CD14-positive monocyte (primary cell): ENCODE results near the gene SLC38A1. TPM values are rescaled to one million over a fixed set of nuclear protein-coding genes. Genes with fewer than 3 reads are reported as not detected.

Experiments
- DNase-seq, 3 donors: peaks; one replicate each; pipeline ENCODE4 v3.0.0-alpha.2; 2011 to 2022
- H2AFZ ChIP-seq: 2 replicates; pipeline ENCODE4 v1.6.0; 2012; ENCODE audit warnings: mild to moderate bottlenecking, low read depth, low read length, inconsistent platforms; ENCODE audit not compliant: insufficient read depth, poor library complexity, severe bottlenecking
- H3K27ac ChIP-seq, 2 donors: 1 replicate in 1 of 2; 2 replicates in 1 of 2; pipeline ENCODE4 v1.5.1; 2012 to 2013; ENCODE audit warnings: low read length in 2 of 2, control low read depth in 1 of 2, inconsistent platforms in 1 of 2, low read depth in 1 of 2, mild to moderate bottlenecking in 1 of 2
- H3K27me3 ChIP-seq, 2 donors: one replicate each; pipeline versions ENCODE4 v1.6.0 to v1.6.1; 2011 to 2013; ENCODE audit warnings: low read length in 2 of 2; ENCODE audit not compliant: control insufficient read depth in 2 of 2, insufficient read depth in 2 of 2
- H3K36me3 ChIP-seq, 2 donors: replicated peaks in 1 of 2; 1 replicate in 1 of 2; 2 replicates in 1 of 2; pipeline versions ENCODE4 v1.5.1 to v1.6.1; 2012 to 2013; ENCODE audit warnings: low read length in 2 of 2, control low read depth in 1 of 2, inconsistent platforms in 1 of 2, mild to moderate bottlenecking in 1 of 2; ENCODE audit not compliant: insufficient read depth in 2 of 2, control insufficient read depth in 1 of 2
- H3K4me1 ChIP-seq, 2 donors: 1 replicate in 1 of 2; 2 replicates in 1 of 2; pipeline versions ENCODE4 v1.5.1 to v1.6.1; 2012 to 2013; ENCODE audit warnings: low read length in 2 of 2, control low read depth in 1 of 2, inconsistent platforms in 1 of 2, mild to moderate bottlenecking in 1 of 2, moderate library complexity in 1 of 2; ENCODE audit not compliant: insufficient read depth in 2 of 2, control insufficient read depth in 1 of 2
- H3K4me2 ChIP-seq: replicated peaks from 2 replicates; pipeline ENCODE3; 2012; ENCODE audit warnings: low read length, moderate library complexity, mild to moderate bottlenecking; ENCODE audit not compliant: poor library complexity, severe bottlenecking; ENCODE audit errors: extremely low read depth
- H3K4me3 ChIP-seq, 3 experiments: fragments of 200-600 bp in 1 of 3; sonication (generic) in 1 of 3; replicated peaks in 1 of 3; 1 replicate in 2 of 3; 2 replicates in 1 of 3; pipeline ENCODE4 v1.5.1; 2011 to 2013; ENCODE audit warnings: low read length in 3 of 3, mild to moderate bottlenecking in 3 of 3, control low read depth in 2 of 3, low read depth in 2 of 3, inconsistent platforms in 1 of 3, moderate library complexity in 1 of 3
- H3K79me2 ChIP-seq: 2 replicates; pipeline ENCODE4 v1.6.0; 2012; ENCODE audit warnings: mild to moderate bottlenecking, control low read depth, inconsistent platforms, low read length, moderate library complexity; ENCODE audit not compliant: insufficient read depth
- H3K9ac ChIP-seq: 2 replicates; pipeline ENCODE4 v1.6.0; 2017; ENCODE audit warnings: low read length, mild to moderate bottlenecking; ENCODE audit not compliant: insufficient read depth, poor library complexity, severe bottlenecking
- H3K9me3 ChIP-seq, 2 donors: replicated peaks in 1 of 2; 1 replicate in 1 of 2; 2 replicates in 1 of 2; pipeline versions ENCODE4 v1.5.1 to v1.6.1; 2012 to 2013; ENCODE audit warnings: low read length in 2 of 2, control low read depth in 1 of 2; ENCODE audit not compliant: control insufficient read depth in 1 of 2, insufficient read depth in 1 of 2
- H4K20me1 ChIP-seq: 2 replicates; pipeline ENCODE4 v1.6.0; 2012; ENCODE audit warnings: mild to moderate bottlenecking, low read length, control low read depth, moderate library complexity; ENCODE audit not compliant: insufficient read depth
- H3K27ac Mint-ChIP-seq, 7 donors: one replicate each; pipeline ENCODE4 v1.8.0; 2020; ENCODE audit warnings: mild to moderate bottlenecking in 7 of 7, mixed read lengths in 7 of 7, moderate library complexity in 6 of 7, inconsistent platforms in 2 of 7
- H3K27me3 Mint-ChIP-seq, 3 donors: one replicate each; pipeline ENCODE4 v1.8.0; 2021 to 2022; ENCODE audit warnings: low read depth in 3 of 3, mild to moderate bottlenecking in 3 of 3, mixed read lengths in 3 of 3, moderate library complexity in 3 of 3, inconsistent platforms in 1 of 3
- H3K36me3 Mint-ChIP-seq, 2 donors: one replicate each; pipeline ENCODE4 v1.8.0; 2020; ENCODE audit warnings: mixed read lengths in 2 of 2, inconsistent platforms in 1 of 2, mild to moderate bottlenecking in 1 of 2
- H3K4me1 Mint-ChIP-seq: one replicate; pipeline ENCODE4 v1.8.0; 2020; ENCODE audit warnings: mild to moderate bottlenecking, mixed read lengths
- H3K4me3 Mint-ChIP-seq, 2 donors: one replicate each; pipeline ENCODE4 v1.8.0; 2020; ENCODE audit warnings: mild to moderate bottlenecking in 2 of 2, mixed read lengths in 2 of 2, moderate library complexity in 1 of 2
- H3K9me3 Mint-ChIP-seq, 7 donors: one replicate each; pipeline ENCODE4 v1.8.0; 2020 to 2022; ENCODE audit warnings: mixed read lengths in 7 of 7, mild to moderate bottlenecking in 6 of 7, moderate library complexity in 6 of 7, inconsistent platforms in 2 of 7
- WGBS: methylation state at CpG from one replicate; pipeline ENCODE4 v1.1.5; 2013; ENCODE audit warnings: missing lambda C conversion rate; ENCODE audit not compliant: insufficient coverage; 5-methylcytosine and 5-hydroxymethylcytosine counted together
- intact Hi-C, 2 donors: fragments of 100-400 bp; cut with micrococcal nuclease; formaldehyde crosslinking; loops; one replicate each; pipeline versions ENCODE4 v1.15.0 to v1.15.1; 2023
- polyA plus RNA-seq, 3 donors: library from polyadenylated mRNA; depleted of rRNA in 1 of 3; unstranded in 2 of 3; stranded (reverse) in 1 of 3; fragments of 300-500 nt in 2 of 3; fragments of >200 nt in 1 of 3; fragmentation: Illumina TruSeq in 2 of 3; gene quantifications; 1 replicate in 2 of 3; 2 replicates in 1 of 3; pipeline ENCODE4 v1.2.3, GENCODE V29; 2012 to 2021
- TF ChIP-seq, protein P1 (sequence below): fragments of 200-600 bp; IDR thresholded peaks from one replicate; pipeline ENCODE4 v1.8.0; 2022; ENCODE audit warnings: antibody characterized with exemption, mild to moderate bottlenecking

Gene SLC38A1
- polyA plus RNA-seq, 3 donors = 0.92 to 1.9 (median 1.6) TPM

DNA sequence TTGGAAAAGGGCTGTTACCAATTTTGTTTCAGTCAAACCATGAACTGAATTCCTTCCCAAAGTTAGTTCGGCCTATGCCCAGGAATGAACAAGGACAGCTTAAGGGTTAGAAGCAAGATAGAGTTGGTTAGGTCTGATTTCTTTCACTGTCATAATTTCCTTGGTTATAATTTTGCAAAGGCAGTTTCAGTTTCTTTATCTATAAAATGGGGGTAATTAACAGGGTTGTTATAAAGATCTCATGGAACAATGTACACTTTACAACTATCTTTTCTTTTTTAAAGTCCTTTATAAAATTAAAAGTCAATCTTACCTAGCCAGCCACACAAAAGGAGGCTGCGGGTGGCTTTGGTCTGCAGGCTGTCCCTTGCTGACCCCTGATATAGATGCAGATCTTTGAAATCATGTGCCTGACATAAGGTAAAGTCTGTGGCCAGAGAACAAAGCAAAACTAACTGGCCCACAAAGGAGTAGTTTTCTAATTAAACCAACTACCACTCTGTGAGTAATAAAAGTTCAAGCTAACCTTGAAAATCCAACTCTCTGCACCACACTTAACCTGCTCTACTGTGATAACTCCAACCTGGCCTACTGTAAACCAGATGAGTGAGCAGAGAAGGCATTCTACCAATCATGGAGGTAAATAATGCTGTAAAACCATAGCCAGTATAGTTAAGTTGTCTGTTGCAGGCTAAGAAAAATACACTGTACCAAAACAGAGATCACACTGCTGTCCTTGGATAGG, 49.5 kb downstream of the SLC38A1 start:
- no peaks in the 10 kb centered on the region for H3K27me3 ChIP-seq
- H3K4me3 ChIP-seq = no peak overlapping the region
- H3K9ac ChIP-seq = no peak overlapping the region
- Mint-ChIP-seq H3K4me3 (peak overlapping the region in 1 of 2 donors; percentile 78), H3K27ac (peak overlapping the region in 5 of 7 donors; percentile 30 to 60 (median 54)), H3K27me3 (peaks cover 13 to 24% (median 15%) of the 10 kb centered on the region in 3 donors), H3K36me3 (peaks cover 6 to 8% of the 10 kb centered on the region in 2 donors), H3K9me3 (peaks cover 0 to 4% (median 0%) of the 10 kb centered on the region in 7 donors), H3K4me1 (peaks cover 89% of the 10 kb centered on the region)
- H4K20me1 ChIP-seq = no peaks in the 10 kb centered on the region
- H3K36me3 ChIP-seq = no peaks in the 10 kb centered on the region
- intact Hi-C loops = loop anchor here (5.0 to 10.0 kb wide), 3 partner anchors 48 to 565 kb away; partner anchors contain the start of genes SLC38A1 (in 2 of the 2) and SLC38A2 (in 1 of the 2)
- no peaks in the 10 kb centered on the region for H3K9me3 ChIP-seq
- no peaks in the 10 kb centered on the region for H3K79me2 ChIP-seq
- H2AFZ ChIP-seq = no peak overlapping the region
- no peak for DNase-seq
- WGBS = 80% methylated on average over 1 of the region's 2 CpGs
- peak overlapping the region in 1 of 2 donors; percentile 59 for H3K27ac ChIP-seq
- TF ChIP-seq, protein P1, sequence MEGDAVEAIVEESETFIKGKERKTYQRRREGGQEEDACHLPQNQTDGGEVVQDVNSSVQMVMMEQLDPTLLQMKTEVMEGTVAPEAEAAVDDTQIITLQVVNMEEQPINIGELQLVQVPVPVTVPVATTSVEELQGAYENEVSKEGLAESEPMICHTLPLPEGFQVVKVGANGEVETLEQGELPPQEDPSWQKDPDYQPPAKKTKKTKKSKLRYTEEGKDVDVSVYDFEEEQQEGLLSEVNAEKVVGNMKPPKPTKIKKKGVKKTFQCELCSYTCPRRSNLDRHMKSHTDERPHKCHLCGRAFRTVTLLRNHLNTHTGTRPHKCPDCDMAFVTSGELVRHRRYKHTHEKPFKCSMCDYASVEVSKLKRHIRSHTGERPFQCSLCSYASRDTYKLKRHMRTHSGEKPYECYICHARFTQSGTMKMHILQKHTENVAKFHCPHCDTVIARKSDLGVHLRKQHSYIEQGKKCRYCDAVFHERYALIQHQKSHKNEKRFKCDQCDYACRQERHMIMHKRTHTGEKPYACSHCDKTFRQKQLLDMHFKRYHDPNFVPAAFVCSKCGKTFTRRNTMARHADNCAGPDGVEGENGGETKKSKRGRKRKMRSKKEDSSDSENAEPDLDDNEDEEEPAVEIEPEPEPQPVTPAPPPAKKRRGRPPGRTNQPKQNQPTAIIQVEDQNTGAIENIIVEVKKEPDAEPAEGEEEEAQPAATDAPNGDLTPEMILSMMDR = no peak
- H3K4me1 ChIP-seq = peaks cover 89 to 93% of the 10 kb centered on the region in 2 donors
- H3K4me2 ChIP-seq = no peak overlapping the region

DNA sequence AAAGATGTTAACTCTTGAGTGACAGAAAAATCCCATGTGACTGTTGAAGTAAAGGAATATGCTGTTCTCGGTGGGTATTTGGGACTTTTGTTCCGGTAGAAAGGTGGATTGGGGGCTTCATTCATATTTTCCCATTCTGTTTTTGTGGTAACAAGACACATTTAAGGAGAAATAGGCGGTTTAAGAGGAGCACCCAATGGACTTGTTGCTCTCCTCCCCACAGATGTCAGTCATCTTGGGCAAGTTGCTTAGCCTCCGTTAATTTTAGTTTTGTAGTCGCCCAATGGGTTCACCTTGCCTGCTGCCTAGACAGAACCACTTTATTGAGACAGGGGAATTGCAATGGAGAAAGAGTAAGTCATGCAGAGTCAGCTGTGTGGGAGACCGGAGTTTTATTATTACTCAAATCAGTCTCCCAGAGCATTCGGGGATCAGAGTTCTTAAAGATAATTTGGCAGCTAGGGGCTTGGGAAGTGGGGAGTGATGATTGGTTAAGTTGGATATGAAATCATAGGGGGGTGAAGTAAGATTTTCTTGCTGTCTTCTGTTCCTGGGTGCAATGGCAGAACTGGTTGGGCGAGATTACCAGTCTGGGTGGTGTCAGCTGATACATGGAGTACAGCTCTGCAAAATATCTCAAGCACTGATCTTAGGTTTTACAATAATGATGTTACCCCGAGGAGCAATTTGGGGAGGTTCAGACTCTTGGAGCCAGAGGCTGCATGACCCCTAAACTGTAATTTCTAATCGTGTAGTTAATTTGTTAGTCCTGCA, 50.3 kb downstream of the SLC38A1 start:
- Histone ChIP-seq H3K27ac (peak overlapping the region in 1 of 2 donors; percentile 63), H3K4me2 (peak overlapping the region; percentile 57), H4K20me1 (no peaks in the 10 kb centered on the region), H3K9ac (no peak overlapping the region), H3K36me3 (no peaks in the 10 kb centered on the region), H2AFZ (no peak overlapping the region), H3K4me1 (peaks cover 85 to 87% of the 10 kb centered on the region in 2 donors), H3K79me2 (no peaks in the 10 kb centered on the region), H3K9me3 (no peaks in the 10 kb centered on the region), H3K27me3 (no peaks in the 10 kb centered on the region), H3K4me3 (peak overlapping the region in 1 of 3 experiments; percentile 27)
- H3K27me3 Mint-ChIP-seq = peaks cover 14 to 25% (median 18%) of the 10 kb centered on the region in 3 donors
- H3K27ac Mint-ChIP-seq = peak overlapping the region; percentile 29 to 81 (median 45)
- no peak for DNase-seq
- H3K36me3 Mint-ChIP-seq = peaks cover 8 to 9% of the 10 kb centered on the region in 2 donors
- H3K4me3 Mint-ChIP-seq = peak overlapping the region; percentile 3 to 78
- intact Hi-C loops = loop anchor here (5.0 to 10.0 kb wide), 3 partner anchors 49 to 564 kb away; partner anchors contain the start of genes SLC38A1 (in 2 of the 2) and SLC38A2 (in 1 of the 2)
- TF ChIP-seq, protein P1 = no peak
- peaks cover 0 to 4% (median 0%) of the 10 kb centered on the region in 7 donors for H3K9me3 Mint-ChIP-seq
- H3K4me1 Mint-ChIP-seq = peaks cover 85% of the 10 kb centered on the region
- WGBS = 41% methylated on average over 5 of the region's 10 CpGs
